HepG2 (cell line): ENCODE measurements around the gene TBC1D24. TPM values are rescaled to one million over a fixed set of nuclear protein-coding genes. Genes with fewer than 3 reads are reported as not detected.
"Not testable (repeated sequence)": the region's sequence is repeated elsewhere in the genome, so short reads cannot be mapped to it uniquely, and the experiment has no call there.

Experiments used
- EP300 ChIP-seq, 3 experiments: sonication (generic) in 1 of 3; formaldehyde crosslinking in 1 of 3; IDR thresholded peaks; 2 replicates each; pipeline versions ENCODE4 v1.5.1 to v1.6.1; 2011 to 2020; ENCODE audit warnings: low read depth in 2 of 3, low read length in 2 of 3, borderline replicate concordance in 1 of 3, improper control_type of control experiment in 1 of 3, mild to moderate bottlenecking in 1 of 3, missing genetic modification reagents in 1 of 3, moderate library complexity in 1 of 3
- HDAC2 ChIP-seq: sonication (generic); formaldehyde crosslinking; IDR thresholded peaks from 2 replicates; pipeline ENCODE4 v1.4.0; 2020; ENCODE audit warnings: missing genetic modification reagents
- KMT2A ChIP-seq: sonication (generic); formaldehyde crosslinking; IDR thresholded peaks from 2 replicates; pipeline ENCODE4 v1.4.0; 2020; ENCODE audit warnings: missing genetic modification reagents
- NR2F6 ChIP-seq, 2 experiments: IDR thresholded peaks; 2 replicates each; pipeline ENCODE4 v1.6.1; 2016; ENCODE audit warnings: antibody characterized with exemption in 1 of 2, mild to moderate bottlenecking in 1 of 2
- RARA ChIP-seq: IDR thresholded peaks from 2 replicates; pipeline ENCODE4 v1.6.1; 2016; ENCODE audit warnings: missing genetic modification reagents, missing compliant biosample characterization
- RXRA ChIP-seq: sonication (generic); formaldehyde crosslinking; IDR thresholded peaks from 2 replicates; pipeline ENCODE4 v1.5.1; 2020; ENCODE audit warnings: missing genetic modification reagents
- SP5 ChIP-seq: IDR thresholded peaks from 2 replicates; pipeline ENCODE4 v1.6.1; 2016; ENCODE audit warnings: low read depth, borderline replicate concordance
- TARDBP ChIP-seq: sonication (generic); formaldehyde crosslinking; IDR thresholded peaks from 2 replicates; pipeline ENCODE4 v1.8.0; 2022; ENCODE audit warnings: mild to moderate bottlenecking, missing genetic modification reagents
- THAP11 ChIP-seq: IDR thresholded peaks from 2 replicates; pipeline ENCODE4 v1.6.1; 2016; ENCODE audit warnings: missing biosample characterization, missing genetic modification reagents
- ZNF766 ChIP-seq: sonication (generic); formaldehyde crosslinking; IDR thresholded peaks from 2 replicates; pipeline ENCODE4 v1.5.0; 2020; ENCODE audit warnings: missing genetic modification reagents, borderline replicate concordance
- polyA plus RNA-seq, 8 experiments: library from polyadenylated mRNA; depleted of rRNA in 3 of 8; stranded (reverse) in 7 of 8; unstranded in 1 of 8; fragments of >200 nt; fragmentation: Illumina TruSeq in 4 of 8; extraction: Trizol in 4 of 8; gene quantifications; 2 replicates each; pipeline versions ENCODE4 v1.2.1 to v1.2.3, GENCODE V29; 2011 to 2016; ENCODE audit warnings: low read depth in 4 of 8, missing spikeins in 1 of 8, mixed read lengths in 1 of 8; ENCODE audit not compliant: insufficient read depth in 1 of 8
- total RNA-seq, 5 experiments: library from RNA; depleted of rRNA; stranded (reverse); fragments of >200 nt; fragmentation: Illumina TruSeq; extraction: Trizol; gene quantifications; 2 replicates each; pipeline ENCODE4 v1.2.3, GENCODE V29; 2016; ENCODE audit warnings: low read depth in 1 of 5
- TF ChIP-seq, protein P1 (sequence below): sonication (generic); formaldehyde crosslinking; IDR thresholded peaks from 2 replicates; pipeline ENCODE4 v1.4.0; 2020; ENCODE audit warnings: missing genetic modification reagents
- TF ChIP-seq, protein P2 (sequence below): sonication (generic); formaldehyde crosslinking; IDR thresholded peaks from 2 replicates; pipeline ENCODE4 v1.5.1; 2020; ENCODE audit warnings: mild to moderate bottlenecking, missing genetic modification reagents, moderate library complexity
- TF ChIP-seq, protein P3 (sequence below): IDR thresholded peaks from 2 replicates; pipeline ENCODE4 v1.6.1; 2016; ENCODE audit warnings: missing compliant biosample characterization, missing genetic modification reagents, borderline replicate concordance
- TF ChIP-seq, protein P4 (sequence below): IDR thresholded peaks from 2 replicates; pipeline ENCODE4 v1.4.0; 2020; ENCODE audit warnings: mild to moderate bottlenecking, missing genetic modification reagents
- TF ChIP-seq, protein P5 (sequence below): sonication (generic); IDR thresholded peaks from 2 replicates; pipeline ENCODE4 v1.6.1; 2016; ENCODE audit warnings: low read depth, borderline replicate concordance
- TF ChIP-seq, protein P6 (sequence below): sonication (generic); formaldehyde crosslinking; IDR thresholded peaks from 2 replicates; pipeline ENCODE4 v1.4.0; 2020; ENCODE audit warnings: missing genetic modification reagents, low read depth, mild to moderate bottlenecking, borderline replicate concordance

TBC1D24 gene
- total and polyA plus RNA-seq, 2 of the 13 experiments (the other 11 are each of a cell fraction or from before 2014, with no cell fraction given): 7.7 to 13.7 TPM

DNA sequence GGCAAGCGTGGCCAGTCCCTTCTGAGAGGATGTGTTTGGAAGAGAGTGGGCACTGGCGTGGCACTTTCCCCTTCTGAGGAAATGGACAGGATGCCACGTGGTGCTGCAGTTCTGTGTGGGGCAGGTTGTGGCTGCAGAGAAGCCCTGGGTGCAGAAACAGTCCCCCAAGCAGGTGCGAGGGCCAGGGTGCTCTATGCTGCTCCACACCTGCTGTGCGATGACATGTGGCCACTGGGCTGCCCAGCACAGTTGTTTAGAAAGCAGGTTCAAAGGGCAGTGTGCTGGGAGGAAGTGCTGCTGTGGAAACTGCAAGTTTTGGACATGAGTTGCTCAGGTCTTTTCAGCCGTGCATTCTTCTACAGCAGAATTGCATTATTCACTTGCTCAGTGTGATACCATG, 66.5 kb downstream of the TBC1D24 start (continued):
- TF ChIP-seq, protein P1, sequence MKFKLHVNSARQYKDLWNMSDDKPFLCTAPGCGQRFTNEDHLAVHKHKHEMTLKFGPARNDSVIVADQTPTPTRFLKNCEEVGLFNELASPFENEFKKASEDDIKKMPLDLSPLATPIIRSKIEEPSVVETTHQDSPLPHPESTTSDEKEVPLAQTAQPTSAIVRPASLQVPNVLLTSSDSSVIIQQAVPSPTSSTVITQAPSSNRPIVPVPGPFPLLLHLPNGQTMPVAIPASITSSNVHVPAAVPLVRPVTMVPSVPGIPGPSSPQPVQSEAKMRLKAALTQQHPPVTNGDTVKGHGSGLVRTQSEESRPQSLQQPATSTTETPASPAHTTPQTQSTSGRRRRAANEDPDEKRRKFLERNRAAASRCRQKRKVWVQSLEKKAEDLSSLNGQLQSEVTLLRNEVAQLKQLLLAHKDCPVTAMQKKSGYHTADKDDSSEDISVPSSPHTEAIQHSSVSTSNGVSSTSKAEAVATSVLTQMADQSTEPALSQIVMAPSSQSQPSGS: peak; percentile 54; the same call in 1 of the 2 replicates
- TF ChIP-seq, protein P2, sequence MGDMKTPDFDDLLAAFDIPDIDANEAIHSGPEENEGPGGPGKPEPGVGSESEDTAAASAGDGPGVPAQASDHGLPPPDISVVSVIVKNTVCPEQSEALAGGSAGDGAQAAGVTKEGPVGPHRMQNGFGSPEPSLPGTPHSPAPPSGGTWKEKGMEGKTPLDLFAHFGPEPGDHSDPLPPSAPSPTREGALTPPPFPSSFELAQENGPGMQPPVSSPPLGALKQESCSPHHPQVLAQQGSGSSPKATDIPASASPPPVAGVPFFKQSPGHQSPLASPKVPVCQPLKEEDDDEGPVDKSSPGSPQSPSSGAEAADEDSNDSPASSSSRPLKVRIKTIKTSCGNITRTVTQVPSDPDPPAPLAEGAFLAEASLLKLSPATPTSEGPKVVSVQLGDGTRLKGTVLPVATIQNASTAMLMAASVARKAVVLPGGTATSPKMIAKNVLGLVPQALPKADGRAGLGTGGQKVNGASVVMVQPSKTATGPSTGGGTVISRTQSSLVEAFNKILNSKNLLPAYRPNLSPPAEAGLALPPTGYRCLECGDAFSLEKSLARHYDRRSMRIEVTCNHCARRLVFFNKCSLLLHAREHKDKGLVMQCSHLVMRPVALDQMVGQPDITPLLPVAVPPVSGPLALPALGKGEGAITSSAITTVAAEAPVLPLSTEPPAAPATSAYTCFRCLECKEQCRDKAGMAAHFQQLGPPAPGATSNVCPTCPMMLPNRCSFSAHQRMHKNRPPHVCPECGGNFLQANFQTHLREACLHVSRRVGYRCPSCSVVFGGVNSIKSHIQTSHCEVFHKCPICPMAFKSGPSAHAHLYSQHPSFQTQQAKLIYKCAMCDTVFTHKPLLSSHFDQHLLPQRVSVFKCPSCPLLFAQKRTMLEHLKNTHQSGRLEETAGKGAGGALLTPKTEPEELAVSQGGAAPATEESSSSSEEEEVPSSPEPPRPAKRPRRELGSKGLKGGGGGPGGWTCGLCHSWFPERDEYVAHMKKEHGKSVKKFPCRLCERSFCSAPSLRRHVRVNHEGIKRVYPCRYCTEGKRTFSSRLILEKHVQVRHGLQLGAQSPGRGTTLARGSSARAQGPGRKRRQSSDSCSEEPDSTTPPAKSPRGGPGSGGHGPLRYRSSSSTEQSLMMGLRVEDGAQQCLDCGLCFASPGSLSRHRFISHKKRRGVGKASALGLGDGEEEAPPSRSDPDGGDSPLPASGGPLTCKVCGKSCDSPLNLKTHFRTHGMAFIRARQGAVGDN (CRISPR knock-in tag): peak; percentile 97
- not testable (repeated sequence) for TF ChIP-seq NR2F6 (IDR thresholded peaks at IDR 0.05); EP300 (CRISPR knock-in tag; IDR thresholded peaks at IDR 0.05; ENCODE audit: borderline replicate concordance)
- TF ChIP-seq NR2F6 (CRISPR knock-in tag; IDR thresholded peaks at IDR 0.05) (peak; percentile 71), KMT2A (peak; percentile 59; the same call in 1 of the 2 replicates), SP5 (CRISPR knock-in tag) (0 out of 2 replicates have a peak, but pooled peaks have one; percentile 23), ZNF766 (CRISPR knock-in tag) (peak; percentile 71; the same call in 1 of the 2 replicates), EP300 (IDR thresholded peaks at IDR 0.05; ENCODE audit: low read depth in 2 of 2, low read length in 2 of 2) (peak in 1 of 2 experiments; percentile 39; a peak in 1 of 4 replicates), RARA (CRISPR knock-in tag) (peak; percentile 60), RXRA (CRISPR knock-in tag) (0 out of 2 replicates have a peak, but pooled peaks have one; percentile 24), HDAC2 (CRISPR knock-in tag) (peak; percentile 76), THAP11 (peak; percentile 53; the same call in 1 of the 2 replicates), TARDBP (CRISPR knock-in tag) (peak; percentile 25; the same call in 1 of the 2 replicates)
- TF ChIP-seq, protein P3, sequence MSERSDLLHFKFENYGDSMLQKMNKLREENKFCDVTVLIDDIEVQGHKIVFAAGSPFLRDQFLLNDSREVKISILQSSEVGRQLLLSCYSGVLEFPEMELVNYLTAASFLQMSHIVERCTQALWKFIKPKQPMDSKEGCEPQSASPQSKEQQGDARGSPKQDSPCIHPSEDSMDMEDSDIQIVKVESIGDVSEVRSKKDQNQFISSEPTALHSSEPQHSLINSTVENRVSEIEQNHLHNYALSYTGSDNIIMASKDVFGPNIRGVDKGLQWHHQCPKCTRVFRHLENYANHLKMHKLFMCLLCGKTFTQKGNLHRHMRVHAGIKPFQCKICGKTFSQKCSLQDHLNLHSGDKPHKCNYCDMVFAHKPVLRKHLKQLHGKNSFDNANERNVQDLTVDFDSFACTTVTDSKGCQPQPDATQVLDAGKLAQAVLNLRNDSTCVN (CRISPR knock-in tag): peak; percentile 26; the same call in 1 of the 2 replicates
- TF ChIP-seq, protein P4, sequence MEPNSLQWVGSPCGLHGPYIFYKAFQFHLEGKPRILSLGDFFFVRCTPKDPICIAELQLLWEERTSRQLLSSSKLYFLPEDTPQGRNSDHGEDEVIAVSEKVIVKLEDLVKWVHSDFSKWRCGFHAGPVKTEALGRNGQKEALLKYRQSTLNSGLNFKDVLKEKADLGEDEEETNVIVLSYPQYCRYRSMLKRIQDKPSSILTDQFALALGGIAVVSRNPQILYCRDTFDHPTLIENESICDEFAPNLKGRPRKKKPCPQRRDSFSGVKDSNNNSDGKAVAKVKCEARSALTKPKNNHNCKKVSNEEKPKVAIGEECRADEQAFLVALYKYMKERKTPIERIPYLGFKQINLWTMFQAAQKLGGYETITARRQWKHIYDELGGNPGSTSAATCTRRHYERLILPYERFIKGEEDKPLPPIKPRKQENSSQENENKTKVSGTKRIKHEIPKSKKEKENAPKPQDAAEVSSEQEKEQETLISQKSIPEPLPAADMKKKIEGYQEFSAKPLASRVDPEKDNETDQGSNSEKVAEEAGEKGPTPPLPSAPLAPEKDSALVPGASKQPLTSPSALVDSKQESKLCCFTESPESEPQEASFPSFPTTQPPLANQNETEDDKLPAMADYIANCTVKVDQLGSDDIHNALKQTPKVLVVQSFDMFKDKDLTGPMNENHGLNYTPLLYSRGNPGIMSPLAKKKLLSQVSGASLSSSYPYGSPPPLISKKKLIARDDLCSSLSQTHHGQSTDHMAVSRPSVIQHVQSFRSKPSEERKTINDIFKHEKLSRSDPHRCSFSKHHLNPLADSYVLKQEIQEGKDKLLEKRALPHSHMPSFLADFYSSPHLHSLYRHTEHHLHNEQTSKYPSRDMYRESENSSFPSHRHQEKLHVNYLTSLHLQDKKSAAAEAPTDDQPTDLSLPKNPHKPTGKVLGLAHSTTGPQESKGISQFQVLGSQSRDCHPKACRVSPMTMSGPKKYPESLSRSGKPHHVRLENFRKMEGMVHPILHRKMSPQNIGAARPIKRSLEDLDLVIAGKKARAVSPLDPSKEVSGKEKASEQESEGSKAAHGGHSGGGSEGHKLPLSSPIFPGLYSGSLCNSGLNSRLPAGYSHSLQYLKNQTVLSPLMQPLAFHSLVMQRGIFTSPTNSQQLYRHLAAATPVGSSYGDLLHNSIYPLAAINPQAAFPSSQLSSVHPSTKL: peak; percentile 55
- TF ChIP-seq, protein P5, sequence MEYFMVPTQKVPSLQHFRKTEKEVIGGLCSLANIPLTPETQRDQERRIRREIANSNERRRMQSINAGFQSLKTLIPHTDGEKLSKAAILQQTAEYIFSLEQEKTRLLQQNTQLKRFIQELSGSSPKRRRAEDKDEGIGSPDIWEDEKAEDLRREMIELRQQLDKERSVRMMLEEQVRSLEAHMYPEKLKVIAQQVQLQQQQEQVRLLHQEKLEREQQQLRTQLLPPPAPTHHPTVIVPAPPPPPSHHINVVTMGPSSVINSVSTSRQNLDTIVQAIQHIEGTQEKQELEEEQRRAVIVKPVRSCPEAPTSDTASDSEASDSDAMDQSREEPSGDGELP: peak; percentile 64; the same call in 1 of the 2 replicates
- TF ChIP-seq, protein P6, sequence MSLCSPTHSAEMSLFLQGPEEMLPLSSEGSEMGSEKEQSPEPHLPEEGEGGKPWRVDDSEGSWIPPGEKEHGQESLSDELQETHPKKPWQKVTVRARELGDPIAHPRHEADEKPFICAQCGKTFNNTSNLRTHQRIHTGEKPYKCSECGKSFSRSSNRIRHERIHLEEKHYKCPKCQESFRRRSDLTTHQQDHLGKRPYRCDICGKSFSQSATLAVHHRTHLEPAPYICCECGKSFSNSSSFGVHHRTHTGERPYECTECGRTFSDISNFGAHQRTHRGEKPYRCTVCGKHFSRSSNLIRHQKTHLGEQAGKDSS (CRISPR knock-in tag): 0 out of 2 replicates have a peak, but pooled peaks have one; percentile 24
